Stimulated activated CD4-positive, alpha-beta T cell treated with anti-CD3 and anti-CD28 coated beads, Interleukin-4, amount 100 ng/mL, for 48 hours (primary cell): ENCODE measurements around the gene GAS2L2.

Experiments used
- DNase-seq, 2 donors: peaks; one replicate each; pipeline ENCODE4 v3.0.0-alpha.2; 2020; ENCODE audit warnings: low read depth in 2 of 2

The GAS2L2 gene

GRCh38 chr17:35752945-35753764, at the start of gene GAS2L2:
Gene GAS2L2 (minus strand): TSS chr17:35753239. CDS start chr17:35752850, 389 bp downstream.
- DNase-seq, result no peak

- DNase-seq, result no peak
Measured at GRCh38 chr17:35801583-35802224, 48.7 kb upstream of the GAS2L2 start.

GRCh38 chr17:35799942-35800341, 46.9 kb upstream of the GAS2L2 start:
- DNase-seq, result no peak

GRCh38 chr17:35797918-35798317, 44.9 kb upstream of the GAS2L2 start:
- DNase-seq, result no peak

- no peak for DNase-seq
Measured at GRCh38 chr17:35797370-35797769, 44.3 kb upstream of the GAS2L2 start.

- no peak for DNase-seq
Measured at GRCh38 chr17:35796942-35797341, 43.9 kb upstream of the GAS2L2 start.

- DNase-seq, result no peak
Measured at GRCh38 chr17:35795871-35796265, 42.8 kb upstream of the GAS2L2 start.

- DNase-seq, result no peak
Measured at GRCh38 chr17:35795007-35795870, 42.2 kb upstream of the GAS2L2 start, which contains the start of gene MMP28. Gene MMP28 (minus strand): TSS chr17:35795641. CDS start chr17:35795377, 264 bp downstream.

GRCh38 chr17:35793257-35793656, 40.2 kb upstream of the GAS2L2 start:
- DNase-seq, result no peak

GRCh38 chr17:35791681-35792350, 38.8 kb upstream of the GAS2L2 start:
- no peak for DNase-seq

GRCh38 chr17:35790841-35791240, 37.8 kb upstream of the GAS2L2 start:
- no peak for DNase-seq

- DNase-seq, result no peak
Measured at GRCh38 chr17:35788477-35789368, 35.7 kb upstream of the GAS2L2 start.

- DNase-seq, result no peak
Measured at GRCh38 chr17:35786941-35787432, 33.9 kb upstream of the GAS2L2 start.

GRCh38 chr17:35784895-35785294, 31.9 kb upstream of the GAS2L2 start:
- no peak for DNase-seq

- no peak for DNase-seq
Measured at GRCh38 chr17:35780950-35781349, 27.9 kb upstream of the GAS2L2 start.

- DNase-seq, result no peak
Measured at GRCh38 chr17:35778641-35779196, 25.7 kb upstream of the GAS2L2 start.

GRCh38 chr17:35775583-35775982, 22.5 kb upstream of the GAS2L2 start:
- no peak for DNase-seq

- no peak for DNase-seq
Measured at GRCh38 chr17:35775039-35775438, 22.0 kb upstream of the GAS2L2 start.

- no peak for DNase-seq
Measured at GRCh38 chr17:35774499-35774898, 21.5 kb upstream of the GAS2L2 start.
